ENCODE data around the gene RCOR3. TPM values are rescaled to one million over a fixed set of nuclear protein-coding genes. Genes with fewer than 3 reads are reported as not detected.

Gene RCOR3
- total and polyA plus RNA-seq, 2 of the 8 experiments (the other 6 are each of a cell fraction or from before 2014, with no cell fraction given): 21.4 to 36.3 TPM

DNA sequence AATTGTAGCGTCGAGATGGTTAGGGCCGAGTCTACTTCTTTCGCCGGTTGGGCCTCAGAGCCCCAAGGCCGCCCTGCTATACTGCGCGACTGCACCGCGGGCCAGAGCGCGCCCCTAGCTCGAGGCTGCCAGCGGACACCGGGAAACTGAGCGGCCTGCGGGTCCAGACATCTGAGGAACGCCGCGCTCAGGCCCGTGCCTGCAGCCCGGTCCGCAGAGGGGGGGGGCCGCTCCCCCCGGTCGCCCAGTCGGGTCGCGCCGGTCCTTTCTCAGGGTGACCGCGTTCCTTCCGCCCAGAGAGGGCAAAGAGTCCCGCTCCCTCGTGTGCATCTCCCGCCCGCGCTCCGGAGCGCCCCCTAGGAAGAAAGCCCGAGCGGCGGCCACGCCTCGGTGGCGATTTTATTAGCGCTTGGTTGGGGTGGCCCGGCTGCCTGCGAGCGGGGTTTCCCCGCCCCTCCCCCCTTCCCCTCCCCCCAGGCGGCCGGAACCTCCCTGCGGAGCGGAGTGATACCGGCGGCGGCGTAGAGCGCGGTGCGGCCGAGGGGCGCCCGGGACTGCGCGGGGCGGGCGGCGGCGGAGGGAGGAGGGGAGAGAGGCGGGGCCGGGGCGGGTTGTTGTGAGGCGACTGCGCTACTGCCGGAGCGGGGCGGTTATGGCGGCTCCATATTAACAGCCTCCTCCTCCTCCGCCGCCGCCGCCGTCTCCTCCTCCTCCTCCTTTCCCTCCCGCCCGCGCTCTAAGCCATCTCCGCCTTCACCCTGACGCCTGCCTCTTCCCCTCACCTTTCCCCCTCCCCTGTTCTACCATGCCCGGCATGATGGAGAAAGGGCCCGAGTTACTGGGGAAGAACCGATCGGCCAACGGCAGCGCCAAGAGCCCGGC is at the start of gene RCOR3 (continued):
- TF ChIP-seq, protein P1, sequence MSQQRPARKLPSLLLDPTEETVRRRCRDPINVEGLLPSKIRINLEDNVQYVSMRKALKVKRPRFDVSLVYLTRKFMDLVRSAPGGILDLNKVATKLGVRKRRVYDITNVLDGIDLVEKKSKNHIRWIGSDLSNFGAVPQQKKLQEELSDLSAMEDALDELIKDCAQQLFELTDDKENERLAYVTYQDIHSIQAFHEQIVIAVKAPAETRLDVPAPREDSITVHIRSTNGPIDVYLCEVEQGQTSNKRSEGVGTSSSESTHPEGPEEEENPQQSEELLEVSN (IDR thresholded peaks at IDR 0.05): peak; percentile 92
- TF ChIP-seq YY1 (IDR thresholded peaks at IDR 0.05; ENCODE audit: low read depth, low read length) (peak; percentile 46; the same call in 1 of the 2 replicates), CEBPB (IDR thresholded peaks at IDR 0.05; ENCODE audit: low read depth, low read length) (no peak), KDM1A (IDR thresholded peaks at IDR 0.05; ENCODE audit: borderline replicate concordance, low read length) (peak; percentile 83; the same call in 1 of the 2 replicates), RXRA (IDR thresholded peaks at IDR 0.05; ENCODE audit: insufficient read depth, low read depth, low read length) (no peak), POLR2AphosphoS5 (IDR thresholded peaks at IDR 0.05; ENCODE audit: low read depth, low read length) (peak; percentile 61), RBBP5 (IDR thresholded peaks at IDR 0.05; ENCODE audit: borderline replicate concordance, low read depth, low read length) (peak; percentile 77; the same call in 1 of the 2 replicates), SP2 (IDR thresholded peaks at IDR 0.05; ENCODE audit: low read length) (no peak), TAF1 (IDR thresholded peaks at IDR 0.05; ENCODE audit: low read depth, low read length) (peak; percentile 76), TEAD4 (IDR thresholded peaks at IDR 0.05; ENCODE audit: low read depth, low read length) (no peak), CBX5 (IDR thresholded peaks at IDR 0.05; ENCODE audit: low read depth, low read length) (no peak), HDAC2 (IDR thresholded peaks at IDR 0.05; ENCODE audit: borderline replicate concordance in 1 of 2, low read depth in 2 of 2, low read length in 2 of 2) (peak; percentile 9 to 46; a peak in 2 of 4 replicates), SP4 (IDR thresholded peaks at IDR 0.05; ENCODE audit: low read length) (0 out of 2 replicates have a peak, but pooled peaks have one; percentile 17), RAD21 (IDR thresholded peaks at IDR 0.05 in 1 of 2, conservative IDR thresholded peaks at IDR 0.05 in 1 of 2; ENCODE audit: low read depth in 2 of 2, low read length in 2 of 2) (peak; percentile 29 to 38; a peak in 2 of 4 replicates), GABPA (IDR thresholded peaks at IDR 0.05; ENCODE audit: borderline replicate concordance, insufficient read depth, low read length) (no peak), CHD2 (IDR thresholded peaks at IDR 0.05; ENCODE audit: low read length) (peak; percentile 70), RNF2 (IDR thresholded peaks at IDR 0.05; ENCODE audit: borderline replicate concordance, low read depth, low read length, missing control alignments, poor library complexity, severe bottlenecking) (no peak)
- TF ChIP-seq, protein P2, sequence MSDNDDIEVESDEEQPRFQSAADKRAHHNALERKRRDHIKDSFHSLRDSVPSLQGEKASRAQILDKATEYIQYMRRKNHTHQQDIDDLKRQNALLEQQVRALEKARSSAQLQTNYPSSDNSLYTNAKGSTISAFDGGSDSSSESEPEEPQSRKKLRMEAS (IDR thresholded peaks at IDR 0.05): peak; percentile 94
